ENCODE data around the gene TMEM26. TPM values are rescaled to one million over a fixed set of nuclear protein-coding genes. Genes with fewer than 3 reads are reported as not detected.

TMEM26 gene
- total and polyA plus RNA-seq, 5 donors from 2014 or later: not detected

- Histone ChIP-seq H3K27ac (ENCODE audit: insufficient read depth, low read length, poor library complexity, severe bottlenecking) (no peak overlapping the region), H3K9me3 (ENCODE audit: control insufficient read depth in 2 of 2, low read length in 2 of 2) (no peaks in the 10 kb centered on the region), H3K36me3 (ENCODE audit: control insufficient read depth, insufficient read depth, low read length) (no peaks in the 10 kb centered on the region), H3K4me1 (ENCODE audit: control insufficient read depth, insufficient read depth, low read length, poor library complexity, severe bottlenecking) (no peaks in the 10 kb centered on the region), H3K4me3 (ENCODE audit: low read depth, low read length) (no peak overlapping the region), H3K27me3 (ENCODE audit: control insufficient read depth, insufficient read depth, low read length) (peaks cover 14% of the 10 kb centered on the region)
- no peak for DNase-seq
- peaks cover 0 to 8% (median 0%) of the 10 kb centered on the region in 4 donors for H3K4me1 Mint-ChIP-seq
- no peaks in the 10 kb centered on the region for H3K36me3 Mint-ChIP-seq
- H3K4me3 Mint-ChIP-seq: no peak overlapping the region
- no peak for ATAC-seq (ENCODE audit: low read depth in 2 of 2)
- H3K27me3 Mint-ChIP-seq: peaks cover 45% of the 10 kb centered on the region
- no peak overlapping the region for H3K27ac Mint-ChIP-seq
- H3K9me3 Mint-ChIP-seq: peaks cover 0 to 3% (median 0%) of the 10 kb centered on the region in 7 donors
Measured at GRCh38 chr10:61455656-61456055, 2.5 kb upstream of the TMEM26 start.

GRCh38 chr10:61454541-61454940, 1.4 kb upstream of the TMEM26 start:
- H3K4me3 ChIP-seq (ENCODE audit: low read depth, low read length): no peak overlapping the region
- H3K27me3 ChIP-seq (ENCODE audit: control insufficient read depth, insufficient read depth, low read length): peaks cover 14% of the 10 kb centered on the region
- H3K27ac ChIP-seq (ENCODE audit: insufficient read depth, low read length, poor library complexity, severe bottlenecking): no peak overlapping the region
- no peaks in the 10 kb centered on the region for H3K36me3 ChIP-seq (ENCODE audit: control insufficient read depth, insufficient read depth, low read length)
- no peaks in the 10 kb centered on the region for H3K9me3 ChIP-seq (ENCODE audit: control insufficient read depth in 2 of 2, low read length in 2 of 2)
- DNase-seq: no peak
- H3K4me1 Mint-ChIP-seq: peaks cover 0 to 8% (median 0%) of the 10 kb centered on the region in 4 donors
- peaks cover 0 to 3% (median 0%) of the 10 kb centered on the region in 7 donors for H3K9me3 Mint-ChIP-seq
- H3K27me3 Mint-ChIP-seq: peaks cover 45% of the 10 kb centered on the region
- H3K27ac Mint-ChIP-seq: no peak overlapping the region
- ATAC-seq (ENCODE audit: low read depth in 2 of 2): no peak
- H3K36me3 Mint-ChIP-seq: no peaks in the 10 kb centered on the region
- no peak overlapping the region for H3K4me3 Mint-ChIP-seq
- no peaks in the 10 kb centered on the region for H3K4me1 ChIP-seq (ENCODE audit: control insufficient read depth, insufficient read depth, low read length, poor library complexity, severe bottlenecking)

DNA sequence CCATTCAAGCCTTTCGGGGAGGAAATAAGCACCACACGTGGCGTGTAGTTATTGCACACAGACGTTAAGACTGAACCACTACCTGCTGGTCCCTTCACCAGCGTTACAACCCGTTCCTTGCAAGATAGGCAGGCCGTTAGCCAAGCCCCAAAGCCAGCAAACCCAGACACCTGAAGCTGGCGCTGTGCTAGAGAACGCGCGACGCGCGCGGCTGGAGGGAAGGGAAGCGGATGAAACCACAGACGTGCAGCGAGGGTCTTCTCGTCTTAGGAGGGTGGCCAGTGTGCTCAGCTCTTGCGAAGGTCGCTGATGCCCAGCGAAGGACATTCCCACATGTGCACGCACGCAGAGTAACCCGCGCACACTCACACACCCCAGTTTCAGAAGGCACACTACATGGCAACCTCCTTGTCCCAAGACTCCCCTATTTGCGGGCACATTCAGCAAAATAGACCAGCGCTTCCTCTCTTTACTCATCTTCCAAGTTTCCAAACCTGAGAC, 980 bp downstream of the TMEM26 start:
- no peaks in the 10 kb centered on the region for H3K36me3 Mint-ChIP-seq
- H3K27me3 Mint-ChIP-seq: peaks cover 46% of the 10 kb centered on the region
- H3K4me3 ChIP-seq (ENCODE audit: low read depth, low read length): no peak overlapping the region
- peaks cover 14% of the 10 kb centered on the region for H3K27me3 ChIP-seq (ENCODE audit: control insufficient read depth, insufficient read depth, low read length)
- H3K27ac ChIP-seq (ENCODE audit: insufficient read depth, low read length, poor library complexity, severe bottlenecking): no peak overlapping the region
- H3K4me3 Mint-ChIP-seq: peak overlapping the region in 1 of 4 donors; percentile 56
- no peaks in the 10 kb centered on the region for H3K4me1 ChIP-seq (ENCODE audit: control insufficient read depth, insufficient read depth, low read length, poor library complexity, severe bottlenecking)
- peaks cover 0 to 8% (median under 1%) of the 10 kb centered on the region in 4 donors for H3K4me1 Mint-ChIP-seq
- H3K9me3 Mint-ChIP-seq: no peaks in the 10 kb centered on the region
- H3K9me3 ChIP-seq (ENCODE audit: control insufficient read depth in 2 of 2, low read length in 2 of 2): no peaks in the 10 kb centered on the region
- no peak overlapping the region for H3K27ac Mint-ChIP-seq
- ATAC-seq (ENCODE audit: low read depth in 2 of 2): no peak
- DNase-seq: no peak
- H3K36me3 ChIP-seq (ENCODE audit: control insufficient read depth, insufficient read depth, low read length): no peaks in the 10 kb centered on the region

GRCh38 chr10:61451357-61451756, 1.8 kb downstream of the TMEM26 start:
- no peak for ATAC-seq (ENCODE audit: low read depth in 2 of 2)
- Mint-ChIP-seq H3K4me3 (no peak overlapping the region), H3K36me3 (no peaks in the 10 kb centered on the region), H3K27ac (no peak overlapping the region), H3K27me3 (peaks cover 50% of the 10 kb centered on the region), H3K9me3 (no peaks in the 10 kb centered on the region), H3K4me1 (peaks cover 0 to 8% (median 1%) of the 10 kb centered on the region in 4 donors)
- no peak overlapping the region for H3K4me3 ChIP-seq (ENCODE audit: low read depth, low read length)
- H3K36me3 ChIP-seq (ENCODE audit: control insufficient read depth, insufficient read depth, low read length): no peaks in the 10 kb centered on the region
- DNase-seq: no peak
- no peaks in the 10 kb centered on the region for H3K4me1 ChIP-seq (ENCODE audit: control insufficient read depth, insufficient read depth, low read length, poor library complexity, severe bottlenecking)
- H3K27me3 ChIP-seq (ENCODE audit: control insufficient read depth, insufficient read depth, low read length): peaks cover 14% of the 10 kb centered on the region
- H3K9me3 ChIP-seq (ENCODE audit: control insufficient read depth in 2 of 2, low read length in 2 of 2): no peaks in the 10 kb centered on the region
- H3K27ac ChIP-seq (ENCODE audit: insufficient read depth, low read length, poor library complexity, severe bottlenecking): no peak overlapping the region

- ATAC-seq (ENCODE audit: low read depth in 2 of 2): no peak
- H3K27me3 Mint-ChIP-seq: peaks cover 35% of the 10 kb centered on the region
Measured at GRCh38 chr10:61448841-61449600, 4.2 kb downstream of the TMEM26 start.

DNA sequence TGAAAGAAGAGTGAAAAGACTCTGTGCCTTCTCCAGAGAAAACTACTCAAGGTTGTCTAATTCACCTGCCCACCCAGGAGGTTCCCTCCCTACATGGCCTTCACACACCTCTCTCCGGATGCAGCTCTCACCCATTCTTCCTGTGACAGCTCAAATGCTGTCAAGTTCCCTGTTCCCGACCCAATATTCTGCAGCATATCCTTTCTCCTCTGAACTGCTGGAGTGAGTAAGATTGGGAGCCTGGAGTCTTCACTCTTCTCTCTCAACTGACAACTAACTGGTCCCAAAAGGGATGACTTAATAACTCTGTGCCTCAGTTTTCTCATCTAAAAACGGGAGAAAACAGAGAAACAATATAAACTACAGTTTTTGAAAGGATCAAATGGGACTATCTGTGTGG, 5.1 kb downstream of the TMEM26 start:
- no peaks in the 10 kb centered on the region for H3K9me3 ChIP-seq (ENCODE audit: control insufficient read depth in 2 of 2, low read length in 2 of 2)
- H3K9me3 Mint-ChIP-seq: no peaks in the 10 kb centered on the region
- no peak overlapping the region for H3K4me3 ChIP-seq (ENCODE audit: low read depth, low read length)
- no peak overlapping the region for H3K4me3 Mint-ChIP-seq
- no peak for DNase-seq
- no peak overlapping the region for H3K27ac ChIP-seq (ENCODE audit: insufficient read depth, low read length, poor library complexity, severe bottlenecking)
- H3K36me3 Mint-ChIP-seq: no peaks in the 10 kb centered on the region
- H3K4me1 ChIP-seq (ENCODE audit: control insufficient read depth, insufficient read depth, low read length, poor library complexity, severe bottlenecking): no peaks in the 10 kb centered on the region
- no peaks in the 10 kb centered on the region for H3K36me3 ChIP-seq (ENCODE audit: control insufficient read depth, insufficient read depth, low read length)
- ATAC-seq (ENCODE audit: low read depth in 2 of 2): no peak
- H3K27ac Mint-ChIP-seq: no peak overlapping the region
- peaks cover 34% of the 10 kb centered on the region for H3K27me3 Mint-ChIP-seq
- peaks cover 0 to 8% (median 1%) of the 10 kb centered on the region in 4 donors for H3K4me1 Mint-ChIP-seq
- peaks cover 11% of the 10 kb centered on the region for H3K27me3 ChIP-seq (ENCODE audit: control insufficient read depth, insufficient read depth, low read length)

More at GRCh38 chr10:61448841-61449600, 4.2 kb downstream of the TMEM26 start:
- peaks cover 0 to 8% (median 1%) of the 10 kb centered on the region in 4 donors for H3K4me1 Mint-ChIP-seq
- H3K27ac Mint-ChIP-seq: no peak overlapping the region
- Histone ChIP-seq H3K4me3 (ENCODE audit: low read depth, low read length) (no peak overlapping the region), H3K36me3 (ENCODE audit: control insufficient read depth, insufficient read depth, low read length) (no peaks in the 10 kb centered on the region), H3K27ac (ENCODE audit: insufficient read depth, low read length, poor library complexity, severe bottlenecking) (no peak overlapping the region), H3K9me3 (ENCODE audit: control insufficient read depth in 2 of 2, low read length in 2 of 2) (no peaks in the 10 kb centered on the region), H3K4me1 (ENCODE audit: control insufficient read depth, insufficient read depth, low read length, poor library complexity, severe bottlenecking) (no peaks in the 10 kb centered on the region), H3K27me3 (ENCODE audit: control insufficient read depth, insufficient read depth, low read length) (peaks cover 14% of the 10 kb centered on the region)
- H3K9me3 Mint-ChIP-seq: no peaks in the 10 kb centered on the region
- H3K36me3 Mint-ChIP-seq: no peaks in the 10 kb centered on the region
- DNase-seq: no peak
- H3K4me3 Mint-ChIP-seq: no peak overlapping the region

GRCh38 chr10:61439058-61439609, 14.0 kb downstream of the TMEM26 start:
- Mint-ChIP-seq H3K27ac (no peak overlapping the region), H3K9me3 (no peaks in the 10 kb centered on the region)
- no peak for ATAC-seq (ENCODE audit: low read depth in 2 of 2)

More at GRCh38 chr10:61439058-61439609, 14.0 kb downstream of the TMEM26 start:
- Histone ChIP-seq H3K4me3 (ENCODE audit: low read depth, low read length) (no peak overlapping the region), H3K4me1 (ENCODE audit: control insufficient read depth, insufficient read depth, low read length, poor library complexity, severe bottlenecking) (peaks cover 3% of the 10 kb centered on the region), H3K27me3 (ENCODE audit: control insufficient read depth, insufficient read depth, low read length) (no peaks in the 10 kb centered on the region), H3K27ac (ENCODE audit: insufficient read depth, low read length, poor library complexity, severe bottlenecking) (no peak overlapping the region), H3K9me3 (ENCODE audit: control insufficient read depth in 2 of 2, low read length in 2 of 2) (no peaks in the 10 kb centered on the region), H3K36me3 (ENCODE audit: control insufficient read depth, insufficient read depth, low read length) (no peaks in the 10 kb centered on the region)
- Mint-ChIP-seq H3K36me3 (no peaks in the 10 kb centered on the region), H3K4me1 (peaks cover 5 to 13% (median 8%) of the 10 kb centered on the region in 4 donors), H3K4me3 (no peak overlapping the region), H3K27me3 (peaks cover 4% of the 10 kb centered on the region)
- DNase-seq: no peak
